ENCODE data around the gene PFAS. TPM values are rescaled to one million over a fixed set of nuclear protein-coding genes. Genes with fewer than 3 reads are reported as not detected.

PFAS gene
- total and polyA plus RNA-seq, 2 of the 8 experiments (the other 6 are each of a cell fraction or from before 2014, with no cell fraction given): 88.4 to 248 TPM

- no peak for TF ChIP-seq CHD7 (IDR thresholded peaks at IDR 0.05; ENCODE audit: insufficient replicate concordance, low read length)
- TF ChIP-seq USF2 (IDR thresholded peaks at IDR 0.05; ENCODE audit: low read length): no peak
- TF ChIP-seq CHD2 (IDR thresholded peaks at IDR 0.05; ENCODE audit: low read length): no peak
- TF ChIP-seq KDM4A (IDR thresholded peaks at IDR 0.05; ENCODE audit: low read depth, low read length, severe bottlenecking): no peak
- TF ChIP-seq CREB1 (IDR thresholded peaks at IDR 0.05): no peak
- no peak for TF ChIP-seq KDM1A (IDR thresholded peaks at IDR 0.05; ENCODE audit: borderline replicate concordance, low read length)
- no peak for TF ChIP-seq YY1 (IDR thresholded peaks at IDR 0.05; ENCODE audit: low read depth, low read length)
- TF ChIP-seq HDAC2 (IDR thresholded peaks at IDR 0.05; ENCODE audit: borderline replicate concordance in 1 of 2, low read depth in 2 of 2, low read length in 2 of 2): no peak
- no peak for TF ChIP-seq SAP30 (IDR thresholded peaks at IDR 0.05; ENCODE audit: insufficient read depth, insufficient replicate concordance, low read length)
- no peak for TF ChIP-seq KDM5A (IDR thresholded peaks at IDR 0.05; ENCODE audit: low read length)
Observed at GRCh38 chr17:8282345-8282744, 33.3 kb downstream of the PFAS start (continued).
